ENCODE results near the gene TBC1D16.

The TBC1D16 gene

GRCh38 chr17:79919164-79919585, 116.5 kb downstream of the TBC1D16 start:
- Histone ChIP-seq H3K79me2 (ENCODE audit: insufficient read depth, low read length) (peaks cover 2% of the 10 kb centered on the region; the same call in 1 of the 2 replicates), H3K4me3 (ENCODE audit: low read depth in 1 of 2, low read length in 2 of 2) (no peak overlapping the region), H3K27ac (ENCODE audit: low read length) (no peak overlapping the region), H3K9me3 (ENCODE audit: insufficient read depth, low read length, severe bottlenecking) (no peaks in the 10 kb centered on the region), H3K4me2 (ENCODE audit: insufficient read depth, low read length) (no peak overlapping the region), H2AFZ (ENCODE audit: low read depth, low read length) (no peak overlapping the region), H3K4me1 (ENCODE audit: insufficient read depth, low read length) (peaks cover 3% of the 10 kb centered on the region), H3K36me3 (ENCODE audit: insufficient read depth, low read length) (no peaks in the 10 kb centered on the region; the same call in 1 of the 2 replicates), H3K9ac (ENCODE audit: low read depth, low read length) (no peak overlapping the region), H4K20me1 (ENCODE audit: insufficient read depth, low read length) (no peaks in the 10 kb centered on the region), H3K27me3 (ENCODE audit: insufficient read depth, low read length, poor library complexity) (no peaks in the 10 kb centered on the region)
- TF ChIP-seq EZH2 (IDR thresholded peaks at IDR 0.05; ENCODE audit: borderline replicate concordance, low read depth, low read length, severe bottlenecking), result no peak
- no peak for TF ChIP-seq CTCF (IDR thresholded peaks at IDR 0.05; ENCODE audit: borderline replicate concordance, extremely low read depth, low read length, poor library complexity, severe bottlenecking)
- DNase-seq (no peak), ATAC-seq (ENCODE audit: insufficient read depth, low read depth) (no peak)

- Histone ChIP-seq H3K4me2 (ENCODE audit: insufficient read depth, low read length) (no peak overlapping the region), H3K9me3 (ENCODE audit: insufficient read depth, low read length, severe bottlenecking) (no peaks in the 10 kb centered on the region), H2AFZ (ENCODE audit: low read depth, low read length) (no peak overlapping the region), H3K27ac (ENCODE audit: low read length) (no peak overlapping the region), H4K20me1 (ENCODE audit: insufficient read depth, low read length) (no peaks in the 10 kb centered on the region), H3K4me1 (ENCODE audit: insufficient read depth, low read length) (no peaks in the 10 kb centered on the region; the same call in 1 of the 2 replicates), H3K79me2 (ENCODE audit: insufficient read depth, low read length) (no peaks in the 10 kb centered on the region), H3K36me3 (ENCODE audit: insufficient read depth, low read length) (no peaks in the 10 kb centered on the region), H3K9ac (ENCODE audit: low read depth, low read length) (no peak overlapping the region), H3K27me3 (ENCODE audit: insufficient read depth, low read length, poor library complexity) (no peaks in the 10 kb centered on the region), H3K4me3 (ENCODE audit: low read depth in 1 of 2, low read length in 2 of 2) (no peak overlapping the region)
- no peak for ATAC-seq (ENCODE audit: insufficient read depth, low read depth)
- DNase-seq, result no peak
- TF ChIP-seq EZH2 (IDR thresholded peaks at IDR 0.05; ENCODE audit: borderline replicate concordance, low read depth, low read length, severe bottlenecking) (no peak), CTCF (IDR thresholded peaks at IDR 0.05; ENCODE audit: borderline replicate concordance, extremely low read depth, low read length, poor library complexity, severe bottlenecking) (no peak)
Measured at GRCh38 chr17:79918581-79919163, 117.0 kb downstream of the TBC1D16 start.

DNA sequence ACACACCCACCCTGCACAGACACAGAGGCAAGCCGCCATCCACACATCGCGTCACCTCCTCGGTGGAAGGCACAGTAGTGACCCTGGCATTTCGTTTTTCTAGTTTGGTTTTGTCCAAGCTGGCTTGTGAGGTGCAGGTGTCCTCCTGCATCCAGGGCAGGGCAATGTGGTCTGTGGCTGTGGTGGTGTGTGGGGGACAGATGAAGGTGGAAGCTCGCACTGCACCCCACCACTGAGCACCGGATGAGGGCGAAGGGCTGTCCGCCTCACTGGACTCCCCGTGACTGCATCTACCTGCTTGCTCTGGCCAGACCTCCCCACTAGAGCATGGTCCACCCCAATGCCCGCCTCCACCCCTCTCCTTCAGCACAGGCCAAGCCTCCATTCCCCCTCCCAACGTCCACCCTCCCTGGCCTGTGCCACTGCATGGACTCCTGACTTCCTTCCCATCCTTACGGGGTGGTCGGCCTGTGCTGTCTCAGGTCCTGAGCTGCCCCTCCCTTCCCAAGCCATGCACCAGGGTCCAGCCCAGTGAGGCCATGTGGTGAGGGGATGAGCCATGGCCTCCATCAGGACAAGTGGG, 117.7 kb downstream of the TBC1D16 start:
- no peak overlapping the region for H3K4me3 ChIP-seq (ENCODE audit: low read depth in 1 of 2, low read length in 2 of 2)
- H3K9me3 ChIP-seq (ENCODE audit: insufficient read depth, low read length, severe bottlenecking), result no peaks in the 10 kb centered on the region
- H3K36me3 ChIP-seq (ENCODE audit: insufficient read depth, low read length), result no peaks in the 10 kb centered on the region
- no peak for TF ChIP-seq EZH2 (IDR thresholded peaks at IDR 0.05; ENCODE audit: borderline replicate concordance, low read depth, low read length, severe bottlenecking)
- TF ChIP-seq CTCF (IDR thresholded peaks at IDR 0.05; ENCODE audit: borderline replicate concordance, extremely low read depth, low read length, poor library complexity, severe bottlenecking), result no peak
- DNase-seq (no peak), ATAC-seq (ENCODE audit: insufficient read depth, low read depth) (no peak)
- no peak overlapping the region for H3K9ac ChIP-seq (ENCODE audit: low read depth, low read length)
- H3K27me3 ChIP-seq (ENCODE audit: insufficient read depth, low read length, poor library complexity), result no peaks in the 10 kb centered on the region
- no peak overlapping the region for H3K27ac ChIP-seq (ENCODE audit: low read length)
- H3K79me2 ChIP-seq (ENCODE audit: insufficient read depth, low read length), result no peaks in the 10 kb centered on the region
- H4K20me1 ChIP-seq (ENCODE audit: insufficient read depth, low read length), result no peaks in the 10 kb centered on the region
- H3K4me1 ChIP-seq (ENCODE audit: insufficient read depth, low read length), result no peaks in the 10 kb centered on the region; the same call in 1 of the 2 replicates
- H2AFZ ChIP-seq (ENCODE audit: low read depth, low read length), result no peak overlapping the region
- no peak overlapping the region for H3K4me2 ChIP-seq (ENCODE audit: insufficient read depth, low read length)
